ENCODE data around the gene LRIG1.

- no peak for TF ChIP-seq CTCF (IDR thresholded peaks at IDR 0.05)
- TF ChIP-seq POLR2A (IDR thresholded peaks at IDR 0.05) = no peak
These were observed 107.4 kb downstream of the LRIG1 start for GRCh38 chr3:66393333-66394005.

Measured in breast epithelium (tissue), 3 donors.